Cardiac ventricle fibroblast (primary cell): ENCODE measurements around the gene APOBEC3A. TPM values are rescaled to one million over a fixed set of nuclear protein-coding genes. Genes with fewer than 3 reads are reported as not detected.

ENCODE experiments used
- total RNA-seq: library from RNA; depleted of rRNA; stranded (reverse); fragments of >200 nt; gene quantifications from 2 replicates; pipeline ENCODE4 v1.2.3, GENCODE V29; 2015

APOBEC3A gene
- not detected in 2 replicates for total RNA-seq

GRCh38 chr22:38957046-38957770 is at the start of gene APOBEC3A:
APOBEC3A (plus strand) TSS chr22:38957609; CDS start chr22:38957692, 83 bp downstream.

GRCh38 chr22:38981992-38982927 is 24.9 kb downstream of the APOBEC3A start, which contains the start of gene APOBEC3B:
APOBEC3B (plus strand) TSS chr22:38982347; CDS start chr22:38982454, 107 bp downstream.

Other genes with a start within 250 kb of the APOBEC3A start
- gene SUN2, start 201.6 kb upstream of the APOBEC3A start, total RNA-seq: 86.7 and 101 TPM in 2 replicates
- 13.7 and 16.8 TPM in 2 replicates for gene DNAL4, start 163.5 kb upstream of the APOBEC3A start, total RNA-seq
- gene NPTXR, start 113.6 kb upstream of the APOBEC3A start, total RNA-seq: 5.4 and 6.7 TPM in 2 replicates
- 71.0 and 75.3 TPM in 2 replicates for gene CBX6, start 85.4 kb upstream of the APOBEC3A start, total RNA-seq
- gene APOBEC3B, start 24.7 kb downstream of the APOBEC3A start, total RNA-seq: 1.5 and 1.9 TPM in 2 replicates
- gene APOBEC3C, start 56.6 kb downstream of the APOBEC3A start, total RNA-seq: 24.1 and 24.5 TPM in 2 replicates
- 0.69 and 1.0 TPM in 2 replicates for gene APOBEC3D, start 63.5 kb downstream of the APOBEC3A start, total RNA-seq
- 6.0 and 13.7 TPM in 2 replicates for gene APOBEC3F, start 83.3 kb downstream of the APOBEC3A start, total RNA-seq
- 8.8 and 9.9 TPM in 2 replicates for gene APOBEC3G, start 119.7 kb downstream of the APOBEC3A start, total RNA-seq
- 0.75 TPM in 1 of 2 replicates, not detected in the other for gene APOBEC3H, start 139.6 kb downstream of the APOBEC3A start, total RNA-seq
- gene CBX7, start 195.1 kb downstream of the APOBEC3A start, total RNA-seq: 7.4 and 14.4 TPM in 2 replicates